GM12878 (cell line): ENCODE results near the gene PLEKHD1. TPM values are rescaled to one million over a fixed set of nuclear protein-coding genes. Genes with fewer than 3 reads are reported as not detected.

ENCODE experiments used
- ATAC-seq: fragments of 200-7000 bp; cut with Tn5 transposase; 3 replicates; pipeline ENCODE4 v1.9.1; 2020; ENCODE audit warnings: mild to moderate bottlenecking, moderate library complexity
- BruUV-seq: library from RNA; stranded (reverse); fragments of 400-500 nt; replicated peaks from 2 replicates; lab custom pipeline; 2021; lab: Mats Ljungman, UMichigan
- CTCF ChIA-PET: fragments of 300-600 bp; sonication (Branson Sonifier 250); formaldehyde crosslinking; extraction: SDS; loops from one replicate; lab custom pipeline; 2021; ENCODE audit warnings: inconsistent platforms; lab: Yijun Ruan, JAX
- POLR2A ChIA-PET: fragments of 350-600 bp; formaldehyde crosslinking; extraction: SDS; loops from one replicate; lab custom pipeline; 2021; ENCODE audit warnings: inconsistent platforms; lab: Charles Lee
- RAD21 ChIA-PET: fragments of 300-600 bp; sonication (Branson Sonifier 250); formaldehyde crosslinking; loops from one replicate; lab custom pipeline; 2023; ENCODE audit warnings: antibody characterized with exemption; ENCODE audit not compliant: unreplicated experiment; lab: Charles Lee
- SMC1A ChIA-PET: fragments of 300-600 bp; sonication (Branson Sonifier 250); formaldehyde crosslinking; loops from one replicate; lab custom pipeline; 2023; ENCODE audit not compliant: unreplicated experiment, uncharacterized antibody; lab: Charles Lee
- DNase-seq: peaks from one replicate; pipeline ENCODE4 v3.0.0-alpha.2; 2011; ENCODE audit warnings: low read depth, low spot score
- FAIRE-seq: peaks from 3 replicates; lab custom pipeline; 2011; peaks lifted over from hg19 to GRCh38; lab: Jason Lieb, UNC
- H2AFZ ChIP-seq: 2 replicates; pipeline ENCODE4 v1.6.0; 2011; ENCODE audit warnings: low read depth, low read length, control low read depth; ENCODE audit not compliant: control insufficient read depth
- H3K27ac ChIP-seq: 2 replicates; pipeline ENCODE4 v1.5.1; 2011; ENCODE audit warnings: control low read depth; ENCODE audit not compliant: control insufficient read depth, insufficient read depth
- H3K27me3 ChIP-seq, 2 experiments: replicated peaks in 1 of 2; 2 replicates each; pipeline versions ENCODE4 v1.6.0 to v1.6.1; 2011; ENCODE audit warnings: low read length in 1 of 2; ENCODE audit not compliant: control insufficient read depth in 2 of 2, insufficient read depth in 2 of 2
- H3K36me3 ChIP-seq, 2 experiments: 2 replicates each; pipeline ENCODE4 v1.5.1; 2011; ENCODE audit warnings: low read length in 1 of 2; ENCODE audit not compliant: control insufficient read depth in 2 of 2, insufficient read depth in 2 of 2
- H3K4me1 ChIP-seq: 2 replicates; pipeline ENCODE4 v1.6.1; 2011; ENCODE audit warnings: mild to moderate bottlenecking, low read length, moderate library complexity, mixed read lengths; ENCODE audit not compliant: control insufficient read depth, insufficient read depth
- H3K4me2 ChIP-seq: 2 replicates; pipeline ENCODE4 v1.6.0; 2011; ENCODE audit warnings: control low read depth; ENCODE audit not compliant: control insufficient read depth, insufficient read depth
- H3K4me3 ChIP-seq: fragments of 200-600 bp; sonication (generic); 2 replicates; pipeline ENCODE4 v1.5.1; 2016
- H3K79me2 ChIP-seq: 2 replicates; pipeline ENCODE4 v1.6.0; 2011; ENCODE audit warnings: low read length; ENCODE audit not compliant: control insufficient read depth, insufficient read depth
- H3K9ac ChIP-seq: 2 replicates; pipeline ENCODE4 v1.8.0; 2011; ENCODE audit warnings: low read length, control low read depth, mixed read lengths; ENCODE audit not compliant: control insufficient read depth, insufficient read depth
- H3K9me3 ChIP-seq: replicated peaks from 3 replicates; pipeline ENCODE4 v1.5.1; 2011; ENCODE audit warnings: mild to moderate bottlenecking, low read length; ENCODE audit not compliant: control insufficient read depth, insufficient read depth
- H4K20me1 ChIP-seq: 2 replicates; pipeline ENCODE4 v1.6.0; 2011; ENCODE audit not compliant: control insufficient read depth, insufficient read depth
- ASH2L ChIP-seq: fragments of 300-600, 200-600 bp; sonication (generic); IDR thresholded peaks from 2 replicates; pipeline ENCODE4 v1.6.1; 2017; ENCODE audit warnings: low read depth, mild to moderate bottlenecking, borderline replicate concordance
- CTCF ChIP-seq, 3 experiments: IDR thresholded peaks in 2 of 3; conservative IDR thresholded peaks in 1 of 3; 2 replicates each; pipeline ENCODE4 v1.5.1; 2011; ENCODE audit warnings: low read depth in 3 of 3, low read length in 3 of 3, mild to moderate bottlenecking in 3 of 3, control low read depth in 2 of 3, moderate library complexity in 2 of 3, inconsistent platforms in 1 of 3, mixed read lengths in 1 of 3; ENCODE audit not compliant: control insufficient read depth in 2 of 3, insufficient read depth in 1 of 3; ENCODE audit errors: extremely low read depth in 1 of 3
- RCOR1 ChIP-seq: conservative IDR thresholded peaks from 2 replicates; pipeline ENCODE4 v1.6.1; 2012; ENCODE audit warnings: low read depth, low read length, improper control_type of control experiment
- ZNF207 ChIP-seq: fragments of 450-650 bp; IDR thresholded peaks from 2 replicates; pipeline ENCODE4 v1.6.1; 2014; ENCODE audit warnings: antibody characterized with exemption, mild to moderate bottlenecking, borderline replicate concordance
- WGBS: methylation state at CpG from one replicate; pipeline ENCODE4 v1.1.6; 2016; ENCODE audit warnings: low lambda C conversion rate; ENCODE audit not compliant: insufficient replicate concordance, insufficient coverage; ENCODE audit errors: missing lambda C conversion rate; 5-methylcytosine and 5-hydroxymethylcytosine counted together
- in situ Hi-C: fragments of 300-500 bp; cut with MboI; formaldehyde crosslinking; loops from 9 replicates; pipeline ENCODE4 v1.14.3; 2018; ENCODE audit warnings: mixed read lengths
- intact Hi-C: fragments of 100-400 bp; cut with micrococcal nuclease; formaldehyde crosslinking; loops from one replicate; pipeline ENCODE4 v1.14.2; 2022; ENCODE audit not compliant: unreplicated experiment
- polyA plus RNA-seq, 11 experiments: library from polyadenylated mRNA; depleted of rRNA in 4 of 11; unstranded in 6 of 11; stranded (reverse) in 5 of 11; fragments of >200 nt; fragmentation: Nextera tagmentation in 4 of 11; fragmentation: Illumina TruSeq in 1 of 11; extraction: Ambion mirVana in 4 of 11; extraction: Trizol in 1 of 11; gene quantifications; 1 replicate in 1 of 11; 2 replicates in 10 of 11; pipeline versions ENCODE4 v1.2.1 to v1.2.3, GENCODE V29; 2011 to 2016; ENCODE audit warnings: inconsistent platforms in 2 of 11, missing spikeins in 2 of 11, low read depth in 1 of 11
- total RNA-seq, 4 experiments: library from RNA; depleted of rRNA in 3 of 4; stranded (reverse); fragments of >200 nt in 3 of 4; fragmentation: Illumina TruSeq in 1 of 4; extraction: Trizol in 1 of 4; gene quantifications; 2 replicates each; pipeline versions ENCODE4 v1.2.1 to v1.2.3, GENCODE V29; 2013 to 2021
- TF ChIP-seq, protein P1 (sequence below): fragments of 450-650 bp; IDR thresholded peaks from 2 replicates; pipeline ENCODE4 v1.6.1; 2018; ENCODE audit warnings: mild to moderate bottlenecking, low read depth, moderate library complexity; ENCODE audit not compliant: partially characterized antibody
- TF ChIP-seq, protein P2 (sequence below): IDR thresholded peaks from 2 replicates; pipeline ENCODE4 v1.6.1; 2012; ENCODE audit warnings: improper control_type of control experiment, low read depth, low read length; ENCODE audit not compliant: insufficient replicate concordance
- TF ChIP-seq, protein P3 (sequence below): fragments of 450-650 bp; formaldehyde crosslinking; IDR thresholded peaks from 2 replicates; pipeline ENCODE4 v1.4.0; 2022; ENCODE audit warnings: mild to moderate bottlenecking, moderate library complexity

PLEKHD1 gene
- total and polyA plus RNA-seq, 10 of the 15 experiments (the other 5 are each of a cell fraction or from before 2014, with no cell fraction given): 0.01 to 0.08 (median 0.04) TPM; not detected in 6

- ChIA-PET RAD21 (no interaction called here), SMC1A (interaction anchor here (0.5 to 1.5 kb wide), 4 partner anchors 8 to 251 kb away, joined by 3 to 6 read pairs (median 4); no protein-coding TSS in a partner anchor), POLR2A (interaction anchor here (0.6 to 0.7 kb wide), 2 partner anchors 11 to 217 kb away, joined by 3 to 4 read pairs; no protein-coding TSS in a partner anchor), CTCF (interaction anchor here (1.0 to 3.2 kb wide), 5 partner anchors 9 to 42 kb away, joined by 3 to 15 read pairs (median 5); no protein-coding TSS in a partner anchor)
- 9% methylated on average over 4 of the region's 4 CpGs for WGBS
- Histone ChIP-seq H3K9ac (no peak overlapping the region), H3K4me2 (no peak overlapping the region), H4K20me1 (no peaks in the 10 kb centered on the region), H3K27me3 (0 out of 4 replicates have a peak, but pooled peaks cover 0 to 2% of the 10 kb centered on the region in 2 experiments), H3K79me2 (no peaks in the 10 kb centered on the region), H2AFZ (no peak overlapping the region), H3K36me3 (no peaks in the 10 kb centered on the region), H3K9me3 (no peaks in the 10 kb centered on the region), H3K4me3 (no peak overlapping the region), H3K27ac (no peak overlapping the region), H3K4me1 (no peaks in the 10 kb centered on the region)
- in situ Hi-C loops: no loop called here
- no peak for DNase-seq
- intact Hi-C loops: no loop called here
- no TSS peak for BruUV-seq
- no peak for FAIRE-seq
- ATAC-seq: no peak
- TF ChIP-seq, protein P1, sequence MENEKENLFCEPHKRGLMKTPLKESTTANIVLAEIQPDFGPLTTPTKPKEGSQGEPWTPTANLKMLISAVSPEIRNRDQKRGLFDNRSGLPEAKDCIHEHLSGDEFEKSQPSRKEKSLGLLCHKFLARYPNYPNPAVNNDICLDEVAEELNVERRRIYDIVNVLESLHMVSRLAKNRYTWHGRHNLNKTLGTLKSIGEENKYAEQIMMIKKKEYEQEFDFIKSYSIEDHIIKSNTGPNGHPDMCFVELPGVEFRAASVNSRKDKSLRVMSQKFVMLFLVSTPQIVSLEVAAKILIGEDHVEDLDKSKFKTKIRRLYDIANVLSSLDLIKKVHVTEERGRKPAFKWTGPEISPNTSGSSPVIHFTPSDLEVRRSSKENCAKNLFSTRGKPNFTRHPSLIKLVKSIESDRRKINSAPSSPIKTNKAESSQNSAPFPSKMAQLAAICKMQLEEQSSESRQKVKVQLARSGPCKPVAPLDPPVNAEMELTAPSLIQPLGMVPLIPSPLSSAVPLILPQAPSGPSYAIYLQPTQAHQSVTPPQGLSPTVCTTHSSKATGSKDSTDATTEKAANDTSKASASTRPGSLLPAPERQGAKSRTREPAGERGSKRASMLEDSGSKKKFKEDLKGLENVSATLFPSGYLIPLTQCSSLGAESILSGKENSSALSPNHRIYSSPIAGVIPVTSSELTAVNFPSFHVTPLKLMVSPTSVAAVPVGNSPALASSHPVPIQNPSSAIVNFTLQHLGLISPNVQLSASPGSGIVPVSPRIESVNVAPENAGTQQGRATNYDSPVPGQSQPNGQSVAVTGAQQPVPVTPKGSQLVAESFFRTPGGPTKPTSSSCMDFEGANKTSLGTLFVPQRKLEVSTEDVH: no peak
- TF ChIP-seq ASH2L: no peak
- no peak for TF ChIP-seq CTCF (IDR thresholded peaks at IDR 0.05 in 2 of 3, conservative IDR thresholded peaks at IDR 0.05 in 1 of 3; ENCODE audit: control insufficient read depth in 2 of 3, extremely low read depth in 1 of 3, insufficient read depth in 1 of 3, low read depth in 3 of 3, low read length in 3 of 3)
- TF ChIP-seq ZNF207: no peak
- TF ChIP-seq, protein P2, sequence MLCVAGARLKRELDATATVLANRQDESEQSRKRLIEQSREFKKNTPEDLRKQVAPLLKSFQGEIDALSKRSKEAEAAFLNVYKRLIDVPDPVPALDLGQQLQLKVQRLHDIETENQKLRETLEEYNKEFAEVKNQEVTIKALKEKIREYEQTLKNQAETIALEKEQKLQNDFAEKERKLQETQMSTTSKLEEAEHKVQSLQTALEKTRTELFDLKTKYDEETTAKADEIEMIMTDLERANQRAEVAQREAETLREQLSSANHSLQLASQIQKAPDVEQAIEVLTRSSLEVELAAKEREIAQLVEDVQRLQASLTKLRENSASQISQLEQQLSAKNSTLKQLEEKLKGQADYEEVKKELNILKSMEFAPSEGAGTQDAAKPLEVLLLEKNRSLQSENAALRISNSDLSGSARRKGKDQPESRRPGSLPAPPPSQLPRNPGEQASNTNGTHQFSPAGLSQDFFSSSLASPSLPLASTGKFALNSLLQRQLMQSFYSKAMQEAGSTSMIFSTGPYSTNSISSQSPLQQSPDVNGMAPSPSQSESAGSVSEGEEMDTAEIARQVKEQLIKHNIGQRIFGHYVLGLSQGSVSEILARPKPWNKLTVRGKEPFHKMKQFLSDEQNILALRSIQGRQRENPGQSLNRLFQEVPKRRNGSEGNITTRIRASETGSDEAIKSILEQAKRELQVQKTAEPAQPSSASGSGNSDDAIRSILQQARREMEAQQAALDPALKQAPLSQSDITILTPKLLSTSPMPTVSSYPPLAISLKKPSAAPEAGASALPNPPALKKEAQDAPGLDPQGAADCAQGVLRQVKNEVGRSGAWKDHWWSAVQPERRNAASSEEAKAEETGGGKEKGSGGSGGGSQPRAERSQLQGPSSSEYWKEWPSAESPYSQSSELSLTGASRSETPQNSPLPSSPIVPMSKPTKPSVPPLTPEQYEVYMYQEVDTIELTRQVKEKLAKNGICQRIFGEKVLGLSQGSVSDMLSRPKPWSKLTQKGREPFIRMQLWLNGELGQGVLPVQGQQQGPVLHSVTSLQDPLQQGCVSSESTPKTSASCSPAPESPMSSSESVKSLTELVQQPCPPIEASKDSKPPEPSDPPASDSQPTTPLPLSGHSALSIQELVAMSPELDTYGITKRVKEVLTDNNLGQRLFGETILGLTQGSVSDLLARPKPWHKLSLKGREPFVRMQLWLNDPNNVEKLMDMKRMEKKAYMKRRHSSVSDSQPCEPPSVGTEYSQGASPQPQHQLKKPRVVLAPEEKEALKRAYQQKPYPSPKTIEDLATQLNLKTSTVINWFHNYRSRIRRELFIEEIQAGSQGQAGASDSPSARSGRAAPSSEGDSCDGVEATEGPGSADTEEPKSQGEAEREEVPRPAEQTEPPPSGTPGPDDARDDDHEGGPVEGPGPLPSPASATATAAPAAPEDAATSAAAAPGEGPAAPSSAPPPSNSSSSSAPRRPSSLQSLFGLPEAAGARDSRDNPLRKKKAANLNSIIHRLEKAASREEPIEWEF: no peak
- no peak for TF ChIP-seq RCOR1
- TF ChIP-seq, protein P3, sequence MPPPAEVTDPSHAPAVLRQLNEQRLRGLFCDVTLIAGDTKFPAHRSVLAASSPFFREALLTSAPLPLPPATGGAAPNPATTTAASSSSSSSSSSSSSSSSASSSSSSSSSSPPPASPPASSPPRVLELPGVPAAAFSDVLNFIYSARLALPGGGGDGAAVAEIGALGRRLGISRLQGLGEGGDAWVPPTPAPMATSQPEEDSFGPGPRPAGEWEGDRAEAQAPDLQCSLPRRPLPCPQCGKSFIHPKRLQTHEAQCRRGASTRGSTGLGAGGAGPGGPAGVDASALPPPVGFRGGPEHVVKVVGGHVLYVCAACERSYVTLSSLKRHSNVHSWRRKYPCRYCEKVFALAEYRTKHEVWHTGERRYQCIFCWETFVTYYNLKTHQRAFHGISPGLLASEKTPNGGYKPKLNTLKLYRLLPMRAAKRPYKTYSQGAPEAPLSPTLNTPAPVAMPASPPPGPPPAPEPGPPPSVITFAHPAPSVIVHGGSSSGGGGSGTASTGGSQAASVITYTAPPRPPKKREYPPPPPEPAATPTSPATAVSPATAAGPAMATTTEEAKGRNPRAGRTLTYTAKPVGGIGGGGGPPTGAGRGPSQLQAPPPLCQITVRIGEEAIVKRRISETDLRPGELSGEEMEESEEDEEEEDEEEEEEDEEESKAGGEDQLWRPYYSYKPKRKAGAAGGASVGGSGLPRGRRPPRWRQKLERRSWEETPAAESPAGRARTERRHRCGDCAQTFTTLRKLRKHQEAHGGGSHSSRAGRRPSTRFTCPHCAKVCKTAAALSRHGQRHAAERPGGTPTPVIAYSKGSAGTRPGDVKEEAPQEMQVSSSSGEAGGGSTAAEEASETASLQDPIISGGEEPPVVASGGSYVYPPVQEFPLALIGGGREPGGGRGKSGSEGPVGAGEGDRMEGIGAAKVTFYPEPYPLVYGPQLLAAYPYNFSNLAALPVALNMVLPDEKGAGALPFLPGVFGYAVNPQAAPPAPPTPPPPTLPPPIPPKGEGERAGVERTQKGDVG (CRISPR knock-in tag): no peak
These were observed 8.5 kb downstream of the PLEKHD1 start for GRCh38 chr14:69493038-69493437.
